Activated CD8-positive, alpha-beta memory T cell treated with anti-CD3 and anti-CD28 coated beads, Interleukin-2, amount 50 U/mL, for 24 hours (primary cell): ENCODE results near the gene MGST3.
"Not testable (repeated sequence)": the region's sequence is repeated elsewhere in the genome, so short reads cannot be mapped to it uniquely, and the experiment has no call there.

Source experiments
- DNase-seq: peaks from one replicate; pipeline ENCODE4 v3.0.0-alpha.2; 2020; ENCODE audit errors: extremely low read depth

The MGST3 gene

DNA sequence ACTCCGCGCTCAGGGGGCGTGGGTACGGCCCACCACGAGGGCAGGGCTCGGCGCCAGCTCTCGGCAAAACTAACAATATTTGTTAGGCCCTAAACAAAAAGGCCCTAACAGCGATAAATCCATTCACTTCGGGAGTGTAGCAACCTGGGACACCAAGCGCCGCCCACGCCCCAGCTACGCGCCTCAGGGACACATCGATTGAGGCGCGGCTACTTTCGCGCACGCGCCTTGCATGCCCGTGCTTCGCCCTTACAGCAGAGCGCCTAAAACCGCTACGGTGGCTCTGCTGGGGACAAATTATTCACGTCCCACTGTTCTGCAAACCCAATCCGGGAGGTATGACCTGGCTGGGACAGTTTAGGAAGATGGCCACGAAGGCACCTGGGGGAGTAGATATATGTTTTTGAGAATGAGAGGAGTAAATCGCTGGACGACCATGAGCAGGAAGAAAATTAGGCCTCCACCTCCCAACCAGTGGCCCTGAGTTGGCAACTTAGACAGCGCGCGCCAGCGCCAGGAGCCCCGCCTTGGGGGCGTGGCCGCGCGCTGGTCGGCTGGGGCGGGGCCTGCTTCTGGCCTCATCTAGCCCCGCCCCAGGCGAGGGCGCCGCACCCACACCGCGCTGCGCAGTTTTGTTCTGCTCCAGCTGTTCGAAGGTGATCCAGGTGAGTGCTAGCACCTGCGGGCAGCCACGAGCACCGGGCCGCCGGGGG is at the start of gene MGST3:
Gene MGST3 (plus strand): TSS at position 606 of the 713 bp plus-strand sequence. CDS start 18,614 bp downstream, outside the sequence.
- peak; percentile 80 for DNase-seq

DNA sequence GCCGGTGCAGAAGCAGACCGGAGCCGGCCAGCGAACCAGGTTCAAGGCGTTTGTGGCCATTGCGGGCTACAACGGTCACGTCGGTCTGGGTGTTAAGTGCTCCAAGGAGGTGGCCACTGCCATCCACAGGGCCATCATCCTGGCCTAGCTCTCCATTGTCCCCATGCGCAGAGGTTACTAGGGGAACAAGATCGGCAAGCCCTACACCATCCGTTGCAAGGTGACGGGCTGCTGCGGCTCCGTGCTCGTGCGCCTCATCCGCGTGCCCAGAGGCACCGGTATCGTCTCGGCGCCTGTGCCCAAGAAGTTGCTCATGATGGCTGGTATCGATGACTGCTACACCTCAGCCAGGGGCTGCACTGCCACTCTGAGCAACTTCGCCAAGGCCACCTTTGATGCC is 49.1 kb upstream of the MGST3 start:
- no peak for DNase-seq

- no peak for DNase-seq
Measured at GRCh38 chr1:165586398-165586797, 44.6 kb upstream of the MGST3 start.

GRCh38 chr1:165591391-165591790 is 39.6 kb upstream of the MGST3 start:
- DNase-seq: not testable (repeated sequence)

DNA sequence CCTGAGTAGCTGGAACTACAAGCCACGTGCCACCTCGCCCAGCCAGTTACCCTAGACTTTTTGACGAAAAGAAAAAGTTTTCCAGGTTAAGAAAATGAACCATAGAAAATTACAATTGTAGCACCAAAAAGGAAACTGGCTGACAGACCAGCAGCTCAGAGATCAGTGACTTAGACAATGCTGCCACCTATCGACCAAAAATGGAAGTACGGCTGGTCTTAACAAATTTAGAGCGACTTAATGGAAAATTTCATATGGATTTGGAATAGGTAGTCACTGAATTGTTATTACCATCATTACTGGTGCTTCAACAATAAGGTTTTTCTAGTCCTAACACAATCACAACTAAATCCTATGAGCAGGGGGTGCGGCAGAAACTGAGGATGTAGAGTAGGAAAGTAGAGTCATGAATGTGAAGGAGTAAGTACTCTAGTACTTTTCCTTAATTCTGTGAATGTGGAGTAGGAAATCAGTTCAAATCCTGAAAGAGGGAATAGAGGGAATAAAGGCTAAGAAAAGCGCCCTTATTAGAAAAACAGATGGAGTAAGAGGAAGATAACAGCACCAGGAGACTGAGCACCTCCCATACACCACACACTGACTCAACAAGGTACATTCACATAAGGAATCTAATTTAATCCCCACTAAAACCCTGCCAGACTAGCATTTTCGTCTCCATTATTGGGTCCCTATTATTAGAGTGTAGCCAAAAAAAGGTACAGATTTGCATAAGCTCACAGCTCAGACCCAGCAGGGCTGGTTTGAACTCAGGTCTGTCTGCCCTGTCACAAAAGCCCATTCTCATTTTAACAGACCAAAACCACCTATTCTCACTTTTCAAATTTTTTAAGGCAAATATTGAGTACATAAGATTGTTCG is 37.9 kb upstream of the MGST3 start:
- peak; percentile 45 for DNase-seq

GRCh38 chr1:165595246-165595938 is 35.6 kb upstream of the MGST3 start:
- DNase-seq: no peak

GRCh38 chr1:165597883-165598675 is 33.0 kb upstream of the MGST3 start:
- peak; percentile 92 for DNase-seq

DNA sequence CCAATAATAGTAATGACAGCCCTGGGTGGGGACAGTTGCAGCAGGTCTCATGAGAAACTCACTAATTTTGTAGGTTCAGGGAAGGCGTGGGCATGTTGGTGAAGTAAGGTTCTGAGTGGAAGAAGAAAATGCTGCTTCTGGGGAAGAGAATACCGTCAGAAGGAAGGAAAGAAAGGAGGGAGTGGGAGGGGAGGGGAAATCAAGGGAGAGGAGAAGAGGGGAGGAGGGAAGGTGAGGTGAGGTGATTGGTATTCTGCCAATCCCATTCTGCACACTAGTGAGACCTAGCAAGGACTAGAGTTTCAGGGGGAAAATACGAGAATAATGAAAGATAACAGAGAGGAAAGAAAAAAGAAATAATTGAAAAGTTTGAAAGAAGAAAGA is 32.4 kb upstream of the MGST3 start:
- DNase-seq: no peak

DNA sequence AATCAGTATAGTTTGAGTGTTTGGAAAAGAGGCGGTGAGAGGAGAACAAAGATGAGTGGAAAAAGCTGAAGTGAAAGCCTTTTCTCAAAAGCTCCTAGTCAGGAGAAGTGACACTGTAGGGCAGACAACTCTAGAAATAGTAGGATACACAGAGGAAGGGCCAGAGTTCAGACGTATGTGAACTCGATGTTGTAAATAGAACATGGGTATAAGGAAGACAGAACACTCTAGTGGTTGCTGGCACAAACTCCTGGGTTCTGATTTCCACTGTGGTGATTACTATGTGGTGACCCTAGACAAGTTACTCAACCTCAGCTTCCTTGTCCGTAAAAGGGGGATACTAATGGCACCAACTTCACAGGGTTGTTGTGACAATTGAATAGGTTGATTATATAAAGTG is 30.2 kb upstream of the MGST3 start:
- no peak for DNase-seq

GRCh38 chr1:165603810-165604209 is 27.2 kb upstream of the MGST3 start:
- DNase-seq: no peak

DNA sequence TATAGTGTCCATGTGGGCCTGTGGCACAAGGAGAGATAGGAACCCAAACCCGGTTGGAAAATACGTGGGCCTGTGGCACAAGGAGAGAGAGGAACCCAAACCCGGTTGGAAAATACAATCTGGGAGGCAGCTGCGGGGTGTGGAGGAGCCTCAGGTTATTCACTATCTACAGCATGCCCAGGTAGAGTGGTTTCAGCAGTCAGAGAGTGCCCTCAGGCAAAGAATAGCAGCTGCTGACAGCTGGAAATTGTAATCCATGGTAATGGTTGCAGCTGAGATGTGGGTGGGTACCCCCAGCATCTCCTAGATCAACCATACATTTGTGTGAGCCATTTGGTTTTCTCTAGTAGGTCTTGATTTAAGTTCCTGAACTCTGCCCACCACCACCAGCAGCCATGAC is 25.8 kb upstream of the MGST3 start:
- DNase-seq: no peak

GRCh38 chr1:165606676-165607075 is 24.4 kb upstream of the MGST3 start:
- not testable (repeated sequence) for DNase-seq

DNA sequence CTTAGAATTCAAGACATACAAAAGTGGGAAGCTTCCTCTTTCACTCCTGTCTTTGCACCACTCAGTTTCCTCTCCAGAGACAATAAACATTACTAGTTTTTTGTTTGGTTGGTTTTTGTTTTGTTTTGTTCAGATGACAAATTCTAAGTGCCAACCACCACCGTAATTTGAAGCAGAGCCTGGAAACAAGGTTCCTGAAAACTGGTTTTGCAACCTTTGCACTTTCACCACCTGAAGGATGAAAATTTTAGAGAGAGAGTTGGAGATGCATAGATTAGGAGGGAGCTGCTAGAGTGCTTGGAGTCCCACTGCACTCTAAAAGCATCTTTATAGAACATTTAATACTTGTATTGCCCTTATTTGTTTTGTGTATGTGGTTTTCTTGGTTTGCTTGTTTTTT is 20.2 kb upstream of the MGST3 start:
- no peak for DNase-seq

- DNase-seq: no peak
Measured at GRCh38 chr1:165612062-165612461, 19.0 kb upstream of the MGST3 start.

GRCh38 chr1:165616054-165616612 is 14.9 kb upstream of the MGST3 start:
- DNase-seq: no peak

GRCh38 chr1:165616987-165617546 is 14.0 kb upstream of the MGST3 start:
- no peak for DNase-seq

DNA sequence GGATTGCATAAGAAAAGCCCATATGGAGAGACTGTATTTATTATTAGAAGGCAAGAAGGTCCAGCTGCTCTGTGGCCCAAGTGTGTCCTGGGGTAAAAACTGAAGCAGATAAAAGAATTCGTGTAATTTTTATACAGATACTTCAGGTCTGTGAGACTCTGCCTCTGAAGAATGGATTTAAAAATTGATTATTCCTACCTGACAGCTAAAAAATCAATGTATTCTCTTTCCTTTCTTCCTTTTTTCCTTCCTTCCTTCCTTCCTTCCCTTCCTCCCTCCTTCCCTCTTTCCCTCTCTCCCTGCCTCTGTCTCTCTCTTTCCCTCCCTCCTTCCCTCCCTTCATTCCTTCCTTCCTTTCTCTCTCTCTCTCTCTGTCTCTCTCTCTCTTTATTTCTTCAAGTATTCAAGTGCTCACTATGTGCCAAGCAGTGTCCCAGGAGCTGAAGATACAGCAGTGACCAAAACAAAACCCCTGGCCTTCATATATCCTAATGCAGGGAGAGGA is 11.3 kb upstream of the MGST3 start:
- DNase-seq: no peak

DNA sequence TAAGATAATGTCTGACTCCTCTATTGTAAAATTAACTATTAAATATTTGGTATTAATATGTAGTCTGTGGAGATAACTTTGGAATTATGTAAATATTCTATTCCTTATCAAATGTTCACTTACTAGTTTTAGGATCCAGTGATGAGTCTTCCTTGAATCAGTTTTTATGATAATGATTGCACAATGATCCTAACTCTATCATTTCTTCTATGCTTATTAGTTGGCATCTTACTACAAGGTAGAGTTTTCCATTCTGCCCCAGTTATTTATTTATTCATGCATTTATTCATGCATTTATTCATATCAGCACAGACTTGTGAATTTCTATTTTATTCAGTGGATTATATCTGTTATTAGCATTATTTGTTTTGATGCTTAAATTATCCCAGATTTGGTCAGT is 7.4 kb upstream of the MGST3 start:
- DNase-seq: no peak

DNA sequence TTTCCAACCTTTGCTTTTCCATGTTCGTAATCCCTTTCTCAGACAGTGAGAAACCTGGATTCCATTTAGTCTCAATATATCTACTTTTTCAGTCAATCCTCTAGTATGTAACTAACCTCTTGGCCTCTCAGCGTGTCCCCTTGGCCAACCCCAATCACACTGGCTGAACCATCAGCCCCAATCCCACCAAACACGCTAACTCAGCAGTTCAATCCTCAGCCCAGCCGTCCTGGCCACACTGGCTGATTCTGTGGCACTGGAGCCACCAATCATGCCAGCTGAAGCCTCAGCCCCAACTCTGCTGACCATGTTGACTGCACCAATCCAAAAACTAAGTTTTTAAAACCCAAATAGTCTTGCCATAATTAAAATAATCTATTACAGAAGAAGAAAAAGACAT is 6.6 kb upstream of the MGST3 start:
- no peak for DNase-seq

DNA sequence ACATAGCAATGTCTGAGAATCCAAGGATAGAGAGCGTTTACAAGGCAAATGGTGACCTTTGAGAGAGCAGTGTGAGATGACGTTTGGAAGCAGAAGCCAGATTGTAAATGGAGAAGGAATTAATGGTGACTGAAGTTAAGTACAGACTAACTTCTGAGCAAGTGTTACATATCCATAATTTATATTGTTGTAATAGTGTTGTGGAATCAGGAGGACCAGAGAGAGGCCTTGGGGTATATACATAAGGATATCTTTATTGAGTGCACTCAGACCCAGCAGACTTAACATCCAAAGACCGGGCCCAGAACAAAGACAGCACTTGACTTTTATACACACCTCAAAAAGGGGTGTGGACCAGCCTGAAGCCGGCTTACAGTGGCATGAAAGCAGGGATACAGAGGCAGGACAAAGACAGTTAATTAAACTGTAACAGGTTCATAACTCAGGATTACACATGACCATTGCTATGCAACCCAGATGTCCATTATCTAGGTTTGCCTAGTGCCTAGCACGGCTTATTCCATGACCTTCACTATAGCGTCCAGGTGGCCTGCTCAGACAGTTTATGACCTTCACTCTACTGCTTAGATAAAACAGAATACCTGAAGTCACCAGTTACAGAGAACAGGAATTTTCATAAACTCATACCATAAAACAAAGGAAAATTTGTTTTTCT is 2.7 kb upstream of the MGST3 start:
- DNase-seq: no peak
